Endothelial cell (in vitro differentiated cells): Measurements from ENCODE around the gene CUX1. TPM values are rescaled to one million over a fixed set of nuclear protein-coding genes. Genes with fewer than 3 reads are reported as not detected.
"Not testable (repeated sequence)": the region's sequence is repeated elsewhere in the genome, so short reads cannot be mapped to it uniquely, and the experiment has no call there.

ENCODE experiments used
- DNase-seq: peaks from one replicate; pipeline ENCODE4 v3.0.0; 2021; ENCODE audit warnings: low spot score
- H3K27ac Mint-ChIP-seq: one replicate; pipeline ENCODE4 v1.8.0; 2021; ENCODE audit warnings: mixed read lengths, inconsistent platforms; ENCODE audit not compliant: unreplicated experiment
- H3K27me3 Mint-ChIP-seq: one replicate; pipeline ENCODE4 v1.8.0; 2021; ENCODE audit warnings: mild to moderate bottlenecking, moderate library complexity, mixed read lengths, inconsistent platforms; ENCODE audit not compliant: unreplicated experiment
- H3K36me3 Mint-ChIP-seq: one replicate; pipeline ENCODE4 v1.8.0; 2021; ENCODE audit warnings: mild to moderate bottlenecking, low read depth, mixed read lengths, inconsistent platforms; ENCODE audit not compliant: unreplicated experiment
- H3K4me1 Mint-ChIP-seq: one replicate; pipeline ENCODE4 v1.8.0; 2021; ENCODE audit warnings: mild to moderate bottlenecking, mixed read lengths, inconsistent platforms; ENCODE audit not compliant: unreplicated experiment
- H3K4me3 Mint-ChIP-seq: one replicate; pipeline ENCODE4 v1.8.0; 2021; ENCODE audit warnings: mild to moderate bottlenecking, mixed read lengths, inconsistent platforms; ENCODE audit not compliant: unreplicated experiment
- H3K9me3 Mint-ChIP-seq: one replicate; pipeline ENCODE4 v1.8.0; 2021; ENCODE audit warnings: mixed read lengths, inconsistent platforms; ENCODE audit not compliant: unreplicated experiment
- total RNA-seq: library from RNA; stranded (reverse); fragmentation: NEBNext Ultra II Directional; extraction: Animal tissue kit (Norgen Biotek cat#: 25700); gene quantifications from one replicate; pipeline ENCODE4 v1.2.1, GENCODE V29; 2021; ENCODE audit not compliant: unreplicated experiment
- TF ChIP-seq, protein P1 (sequence below): fragments of 200-600 bp; sonication (generic); IDR thresholded peaks from one replicate; pipeline ENCODE4 v1.5.0; 2021; ENCODE audit warnings: antibody characterized with exemption; ENCODE audit not compliant: unreplicated experiment

Gene CUX1
- total RNA-seq, 1 donor from 2014 or later: 43.7 TPM

DNA sequence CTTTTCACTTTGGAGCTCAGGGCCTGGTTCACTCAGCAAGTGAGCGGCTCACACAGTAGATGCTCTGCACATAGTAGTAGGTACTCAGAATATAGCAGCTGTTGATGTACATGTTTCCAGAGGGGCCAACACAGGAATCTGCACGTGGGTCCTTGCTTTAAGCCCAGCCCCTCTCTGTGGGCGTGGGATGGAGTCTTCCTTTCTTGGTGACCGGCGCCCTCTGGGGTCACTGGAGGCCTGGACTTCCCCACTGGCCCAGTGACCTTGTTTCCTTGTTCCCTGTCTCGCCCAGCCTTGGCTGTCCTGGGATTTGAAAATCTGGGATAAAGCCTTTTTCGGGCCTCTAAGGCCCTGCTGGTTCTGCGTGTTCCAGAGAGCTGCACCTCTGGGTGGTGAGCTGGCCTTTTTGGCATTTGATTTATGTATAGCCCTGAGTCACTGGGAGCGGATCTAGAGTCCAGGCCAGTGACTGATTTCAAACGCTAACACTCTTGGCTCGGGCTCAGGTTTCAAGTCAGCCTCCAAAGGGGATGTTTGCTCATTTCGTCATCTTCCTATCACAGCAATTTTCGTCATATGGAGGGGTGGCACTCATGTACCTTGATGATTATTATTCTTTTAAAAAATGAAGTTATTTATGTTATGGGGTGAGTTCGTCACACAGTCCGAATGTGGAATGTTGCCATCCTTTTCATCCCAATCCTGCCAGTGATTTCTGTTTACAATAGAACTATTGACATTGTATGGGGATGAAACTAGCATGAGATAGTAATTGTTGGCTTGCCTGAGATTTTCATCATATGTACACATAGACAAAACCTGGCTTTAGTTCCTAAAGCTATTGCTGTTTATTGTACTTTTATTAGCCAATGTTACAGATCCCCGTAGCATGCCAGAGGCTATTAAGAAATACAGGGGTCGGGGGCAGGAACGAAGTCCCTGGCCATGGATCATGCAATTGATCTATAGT, 65.5 kb downstream of the CUX1 start:
- H3K4me3 Mint-ChIP-seq: no peak overlapping the region

DNA sequence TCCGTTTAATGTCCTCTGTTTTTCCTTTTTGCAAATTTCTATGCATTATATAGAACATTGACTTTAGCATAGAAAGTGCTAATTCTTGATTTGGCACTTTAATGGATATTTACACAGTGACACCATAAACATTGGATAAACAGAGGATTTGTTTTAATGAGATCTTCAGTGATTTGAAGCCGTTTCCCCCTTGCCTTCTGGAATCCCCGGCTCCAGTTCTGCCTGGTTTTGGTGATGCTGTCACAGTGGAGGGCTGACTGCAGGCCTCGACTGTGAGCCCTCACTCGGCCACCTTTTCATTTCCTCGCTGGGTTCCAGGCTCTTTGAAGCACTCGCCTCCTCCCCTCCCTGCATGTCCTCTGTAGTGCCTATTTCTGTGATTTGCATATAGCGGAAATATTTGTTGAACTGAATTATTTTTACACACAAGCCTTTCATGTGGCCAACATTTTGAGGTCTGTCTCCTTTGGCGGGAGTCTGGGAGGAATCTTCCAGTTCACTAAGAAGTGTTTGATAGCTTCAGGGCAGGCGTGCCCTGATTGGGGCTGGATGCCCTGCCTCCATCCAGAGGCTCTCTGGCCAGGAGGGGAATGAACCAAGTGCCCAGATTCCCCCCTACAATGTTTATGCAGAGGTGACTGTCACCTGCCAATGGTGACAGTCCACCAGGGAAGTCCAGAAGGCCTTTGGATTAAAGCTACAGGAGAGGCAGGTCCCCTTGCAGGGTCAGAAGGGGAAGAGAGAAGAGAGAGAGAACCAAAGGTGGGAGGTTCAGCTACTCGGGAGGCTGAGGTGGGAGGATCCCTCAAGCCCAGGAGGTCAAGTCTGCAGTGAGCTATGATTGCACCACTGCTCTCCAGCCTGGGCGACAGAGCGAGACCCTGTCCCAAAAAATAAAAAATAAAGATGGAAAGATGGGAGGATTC, 67.5 kb downstream of the CUX1 start:
- Mint-ChIP-seq H3K27me3 (peaks cover 5% of the 10 kb centered on the region), H3K4me3 (no peak overlapping the region), H3K9me3 (no peaks in the 10 kb centered on the region), H3K27ac (peak overlapping the region; percentile 48), H3K36me3 (no peaks in the 10 kb centered on the region), H3K4me1 (peaks cover 9% of the 10 kb centered on the region)
- DNase-seq: no peak
- TF ChIP-seq, protein P1, sequence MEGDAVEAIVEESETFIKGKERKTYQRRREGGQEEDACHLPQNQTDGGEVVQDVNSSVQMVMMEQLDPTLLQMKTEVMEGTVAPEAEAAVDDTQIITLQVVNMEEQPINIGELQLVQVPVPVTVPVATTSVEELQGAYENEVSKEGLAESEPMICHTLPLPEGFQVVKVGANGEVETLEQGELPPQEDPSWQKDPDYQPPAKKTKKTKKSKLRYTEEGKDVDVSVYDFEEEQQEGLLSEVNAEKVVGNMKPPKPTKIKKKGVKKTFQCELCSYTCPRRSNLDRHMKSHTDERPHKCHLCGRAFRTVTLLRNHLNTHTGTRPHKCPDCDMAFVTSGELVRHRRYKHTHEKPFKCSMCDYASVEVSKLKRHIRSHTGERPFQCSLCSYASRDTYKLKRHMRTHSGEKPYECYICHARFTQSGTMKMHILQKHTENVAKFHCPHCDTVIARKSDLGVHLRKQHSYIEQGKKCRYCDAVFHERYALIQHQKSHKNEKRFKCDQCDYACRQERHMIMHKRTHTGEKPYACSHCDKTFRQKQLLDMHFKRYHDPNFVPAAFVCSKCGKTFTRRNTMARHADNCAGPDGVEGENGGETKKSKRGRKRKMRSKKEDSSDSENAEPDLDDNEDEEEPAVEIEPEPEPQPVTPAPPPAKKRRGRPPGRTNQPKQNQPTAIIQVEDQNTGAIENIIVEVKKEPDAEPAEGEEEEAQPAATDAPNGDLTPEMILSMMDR: no peak

More for the DNA sequence above, 65.5 kb downstream of the CUX1 start:
- Mint-ChIP-seq H3K4me1 (peaks cover 14% of the 10 kb centered on the region), H3K9me3 (no peaks in the 10 kb centered on the region), H3K36me3 (no peaks in the 10 kb centered on the region), H3K27me3 (peaks cover 4% of the 10 kb centered on the region), H3K27ac (no peak overlapping the region)
- TF ChIP-seq, protein P1: no peak
- DNase-seq: peak; percentile 30

DNA sequence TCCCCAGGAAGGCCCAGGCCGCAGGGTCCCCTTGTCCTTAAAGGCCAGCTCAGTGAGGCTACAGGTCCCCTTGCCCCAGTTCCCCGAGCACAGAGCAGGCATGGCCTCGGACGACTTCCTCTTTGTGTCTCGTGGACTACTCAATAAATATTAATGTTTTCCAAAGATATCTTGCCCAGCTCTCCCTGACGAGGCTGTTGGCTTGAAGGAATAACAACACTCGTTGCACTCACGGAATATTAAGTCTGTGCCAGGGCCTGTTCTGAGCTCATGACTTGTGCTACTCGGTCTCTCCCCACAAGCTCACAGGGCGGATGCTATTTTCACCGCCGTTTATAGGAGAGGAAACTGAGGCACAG, 68.2 kb downstream of the CUX1 start:
- H3K9me3 Mint-ChIP-seq: no peaks in the 10 kb centered on the region
- H3K27me3 Mint-ChIP-seq: peaks cover 3% of the 10 kb centered on the region
- no peak overlapping the region for H3K4me3 Mint-ChIP-seq
- no peaks in the 10 kb centered on the region for H3K36me3 Mint-ChIP-seq
- peaks cover 3% of the 10 kb centered on the region for H3K4me1 Mint-ChIP-seq
- H3K27ac Mint-ChIP-seq: no peak overlapping the region
- no peak for DNase-seq
- TF ChIP-seq, protein P1: no peak

DNA sequence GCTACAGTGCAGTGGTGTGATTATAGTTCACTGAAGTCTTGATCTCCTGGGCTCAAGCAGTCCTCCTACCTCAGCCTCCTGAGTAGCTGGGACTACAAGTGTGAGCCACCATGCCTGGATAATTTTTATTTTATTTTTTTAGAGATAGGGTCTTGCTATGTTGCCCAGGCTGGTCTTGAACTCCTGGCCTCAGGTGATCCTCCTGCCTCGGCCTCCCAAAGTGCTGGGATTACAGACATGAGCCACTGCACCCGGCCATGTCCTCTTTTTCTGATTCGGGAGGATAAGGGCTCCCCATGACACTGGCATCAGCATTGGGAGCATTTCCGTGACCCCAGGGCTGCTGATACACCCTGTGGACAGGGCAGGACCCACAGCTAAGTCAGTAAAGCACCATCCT, 69.9 kb downstream of the CUX1 start:
- H3K4me1 Mint-ChIP-seq, H3K27me3 Mint-ChIP-seq, H3K27ac Mint-ChIP-seq, H3K9me3 Mint-ChIP-seq, H3K4me3 Mint-ChIP-seq, DNase-seq, H3K36me3 Mint-ChIP-seq: not testable (repeated sequence)

DNA sequence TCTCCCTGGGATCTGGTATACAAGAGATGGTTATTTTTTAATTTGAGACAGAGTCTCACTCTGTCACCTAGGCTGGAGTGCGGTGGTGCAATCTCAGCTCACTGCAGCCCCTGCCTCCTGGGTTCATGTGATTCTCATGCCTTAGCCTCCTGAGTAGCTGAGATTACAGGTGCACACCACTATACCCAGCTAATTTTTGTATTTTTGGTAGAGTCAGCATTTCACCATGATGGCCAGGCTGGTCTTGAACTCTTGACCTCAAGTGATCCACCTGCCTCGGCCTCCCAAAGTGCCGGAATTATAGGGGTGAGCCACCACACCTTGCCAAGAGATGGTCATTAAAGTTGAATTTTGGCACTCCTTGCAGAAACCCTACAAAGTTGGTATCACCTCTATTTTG, 71.1 kb downstream of the CUX1 start:
- H3K4me3 Mint-ChIP-seq, H3K9me3 Mint-ChIP-seq, H3K27me3 Mint-ChIP-seq, DNase-seq, H3K4me1 Mint-ChIP-seq, H3K27ac Mint-ChIP-seq, H3K36me3 Mint-ChIP-seq: not testable (repeated sequence)
